Measurements from ENCODE around the gene CALN1.

Gene CALN1

DNA sequence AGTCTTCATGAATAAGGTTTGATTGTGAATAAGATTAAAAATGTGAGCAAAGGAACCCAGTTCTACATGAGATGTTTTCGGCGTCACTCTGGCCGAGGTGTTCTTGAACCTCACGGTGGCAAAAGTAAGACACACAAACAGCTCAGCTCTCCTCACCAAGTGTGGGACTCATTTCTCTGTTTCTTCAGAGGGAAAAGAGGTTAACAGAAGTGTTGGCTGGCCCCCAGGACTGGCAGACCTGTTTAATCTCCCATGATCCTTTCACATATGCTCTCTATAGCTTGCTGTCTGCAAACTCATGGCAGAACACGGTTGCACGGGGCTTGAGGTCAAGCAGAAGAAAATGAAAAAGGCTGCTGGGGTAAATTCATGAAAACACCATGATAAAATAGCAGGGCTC, 394.4 kb downstream of the CALN1 start:
- no peak overlapping the region for H3K27ac ChIP-seq
- TF ChIP-seq, protein P1, sequence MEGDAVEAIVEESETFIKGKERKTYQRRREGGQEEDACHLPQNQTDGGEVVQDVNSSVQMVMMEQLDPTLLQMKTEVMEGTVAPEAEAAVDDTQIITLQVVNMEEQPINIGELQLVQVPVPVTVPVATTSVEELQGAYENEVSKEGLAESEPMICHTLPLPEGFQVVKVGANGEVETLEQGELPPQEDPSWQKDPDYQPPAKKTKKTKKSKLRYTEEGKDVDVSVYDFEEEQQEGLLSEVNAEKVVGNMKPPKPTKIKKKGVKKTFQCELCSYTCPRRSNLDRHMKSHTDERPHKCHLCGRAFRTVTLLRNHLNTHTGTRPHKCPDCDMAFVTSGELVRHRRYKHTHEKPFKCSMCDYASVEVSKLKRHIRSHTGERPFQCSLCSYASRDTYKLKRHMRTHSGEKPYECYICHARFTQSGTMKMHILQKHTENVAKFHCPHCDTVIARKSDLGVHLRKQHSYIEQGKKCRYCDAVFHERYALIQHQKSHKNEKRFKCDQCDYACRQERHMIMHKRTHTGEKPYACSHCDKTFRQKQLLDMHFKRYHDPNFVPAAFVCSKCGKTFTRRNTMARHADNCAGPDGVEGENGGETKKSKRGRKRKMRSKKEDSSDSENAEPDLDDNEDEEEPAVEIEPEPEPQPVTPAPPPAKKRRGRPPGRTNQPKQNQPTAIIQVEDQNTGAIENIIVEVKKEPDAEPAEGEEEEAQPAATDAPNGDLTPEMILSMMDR (IDR thresholded peaks at IDR 0.05), result no peak
- TF ChIP-seq ZFX (IDR thresholded peaks at IDR 0.05; ENCODE audit: borderline replicate concordance), result no peak

DNA sequence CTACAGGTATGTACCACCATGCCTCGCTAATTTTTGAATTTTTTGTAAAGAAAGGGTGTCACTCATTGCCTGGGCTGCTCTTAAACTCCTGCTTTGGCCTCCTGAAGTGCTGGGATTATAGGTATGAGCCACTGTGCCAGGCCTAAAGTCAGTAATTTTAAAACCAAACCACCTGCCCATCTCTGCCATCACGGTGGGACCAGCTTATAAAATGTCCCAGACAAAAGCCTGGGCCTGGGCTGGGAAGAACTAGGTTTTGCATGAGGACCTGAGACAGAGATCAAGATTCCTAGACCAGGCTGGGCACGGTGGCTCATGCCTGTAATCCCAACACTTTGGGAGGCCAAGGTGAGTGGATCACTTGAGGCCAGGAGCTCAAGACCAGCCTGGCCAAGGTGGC, 395.6 kb downstream of the CALN1 start:
- no peak for TF ChIP-seq ZFX (IDR thresholded peaks at IDR 0.05; ENCODE audit: borderline replicate concordance)
- TF ChIP-seq, protein P1 (IDR thresholded peaks at IDR 0.05), result no peak
- no peak overlapping the region for H3K27ac ChIP-seq

DNA sequence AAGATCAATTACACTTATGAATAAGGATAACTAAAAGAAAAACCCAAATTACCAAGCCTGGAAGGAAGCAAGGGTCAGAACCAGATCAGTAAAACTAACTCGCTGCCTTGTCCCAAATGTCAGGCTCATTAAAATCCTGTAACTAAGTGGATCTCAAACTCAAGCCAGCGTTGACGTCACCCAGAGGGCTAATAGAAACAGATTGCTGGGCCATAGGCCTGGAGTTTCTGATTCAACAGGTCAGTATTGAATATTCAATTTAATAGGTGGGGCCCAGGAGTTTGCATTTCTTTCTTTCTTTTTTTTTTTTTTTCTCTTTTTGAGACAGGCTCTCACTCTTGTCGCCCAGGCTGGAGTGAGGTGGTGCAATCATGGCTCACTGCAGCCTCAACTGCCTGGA, 397.0 kb downstream of the CALN1 start:
- TF ChIP-seq ZFX (IDR thresholded peaks at IDR 0.05; ENCODE audit: borderline replicate concordance), result no peak
- TF ChIP-seq, protein P1 (IDR thresholded peaks at IDR 0.05), result no peak
- H3K27ac ChIP-seq, result no peak overlapping the region

DNA sequence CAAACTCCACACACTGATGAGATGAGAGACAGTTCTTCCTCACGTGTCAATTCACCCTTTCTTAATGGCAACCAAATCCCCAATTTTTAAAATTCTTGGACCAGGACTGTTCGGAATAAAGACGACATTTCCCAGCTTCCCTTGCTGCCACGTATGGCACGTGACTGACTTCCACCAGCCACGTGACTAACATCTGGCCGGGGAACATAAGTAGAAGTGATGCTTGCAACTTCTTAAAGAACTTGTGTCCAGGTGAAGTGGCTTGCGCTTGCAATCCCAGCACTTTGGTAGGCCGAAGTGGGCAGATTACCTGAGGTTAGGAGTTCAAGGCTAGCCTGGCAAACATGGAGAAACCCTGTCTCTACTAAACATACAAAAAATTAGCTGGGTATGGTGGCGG, 405.1 kb downstream of the CALN1 start:
- H3K27ac ChIP-seq, result no peak overlapping the region
- no peak for TF ChIP-seq ZFX (IDR thresholded peaks at IDR 0.05; ENCODE audit: borderline replicate concordance)
- TF ChIP-seq, protein P1 (IDR thresholded peaks at IDR 0.05), result no peak

DNA sequence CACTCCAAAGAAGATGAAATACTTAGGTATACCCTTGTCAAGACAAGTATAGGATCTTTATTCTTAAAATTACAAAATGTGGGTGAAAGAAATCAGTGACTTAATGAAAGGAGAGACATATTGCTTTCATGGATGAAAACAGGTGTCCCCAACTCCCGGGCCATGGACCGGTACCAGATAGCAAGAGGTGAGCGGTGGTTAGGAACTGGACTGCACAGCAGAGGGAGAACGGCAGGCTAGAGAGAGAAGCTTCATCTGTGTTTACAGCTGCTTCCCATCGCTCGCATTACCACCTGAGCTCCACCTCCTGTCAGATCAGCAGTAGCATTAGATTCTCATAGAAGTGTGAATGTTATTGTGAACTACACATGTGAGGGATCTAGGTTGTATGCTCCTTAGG, 408.9 kb downstream of the CALN1 start:
- no peak overlapping the region for H3K27ac ChIP-seq
- TF ChIP-seq ZFX (IDR thresholded peaks at IDR 0.05; ENCODE audit: borderline replicate concordance), result no peak
- TF ChIP-seq, protein P1 (IDR thresholded peaks at IDR 0.05), result no peak

DNA sequence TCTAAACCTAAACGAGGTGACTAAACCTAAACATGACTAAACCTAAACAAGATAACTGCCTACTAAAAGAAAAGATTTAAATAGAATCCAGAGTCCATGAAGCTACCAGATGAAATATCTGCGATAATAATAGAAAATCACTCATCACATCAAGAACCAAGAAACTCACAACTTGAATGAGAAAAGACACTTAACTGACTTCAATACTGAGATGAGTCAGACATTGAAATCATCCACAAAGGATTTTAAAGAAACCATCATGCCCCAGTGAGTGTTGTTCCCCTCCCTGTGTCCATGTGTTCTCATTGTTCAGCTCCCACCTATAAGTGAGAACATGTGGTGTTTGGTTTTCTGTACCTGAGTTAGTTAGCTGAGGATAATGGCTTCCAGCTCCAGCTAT, 416.0 kb downstream of the CALN1 start:
- TF ChIP-seq, protein P1 (IDR thresholded peaks at IDR 0.05), result no peak
- no peak overlapping the region for H3K27ac ChIP-seq

DNA sequence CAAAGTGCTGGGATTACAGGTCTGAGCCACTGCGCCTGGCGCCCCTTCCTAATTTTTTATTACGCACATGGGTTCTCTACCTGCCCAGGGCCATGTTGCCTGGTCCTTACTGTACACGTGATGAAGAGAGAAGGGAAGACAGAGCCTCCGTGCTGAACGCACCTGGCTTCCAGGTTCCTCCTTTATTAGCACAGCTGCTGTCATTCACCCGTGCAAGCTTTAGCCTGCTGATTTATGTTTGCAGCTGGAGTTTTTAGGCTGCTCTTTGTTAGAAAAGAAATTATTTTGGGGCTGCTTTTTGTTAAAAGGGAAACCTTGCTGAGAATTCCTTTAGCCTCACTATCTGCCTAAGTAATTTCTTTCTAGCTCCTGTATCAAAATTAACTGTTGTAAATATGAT, 417.0 kb downstream of the CALN1 start:
- TF ChIP-seq ZFX (IDR thresholded peaks at IDR 0.05; ENCODE audit: borderline replicate concordance), result no peak
- TF ChIP-seq, protein P1 (IDR thresholded peaks at IDR 0.05), result no peak
- H3K27ac ChIP-seq, result no peak overlapping the region

Data from 22Rv1 (cell line).